Mucosa of gallbladder (tissue), 1 donor: ENCODE data around the gene ACTR3C. TPM values are rescaled to one million over a fixed set of nuclear protein-coding genes. Genes with fewer than 3 reads are reported as not detected.

Experiments used
- DNase-seq: peaks from one replicate; pipeline ENCODE4 v3.0.0-alpha.2; 2020; ENCODE audit warnings: low spot score
- total RNA-seq: library from RNA; stranded (reverse); gene quantifications from one replicate; pipeline ENCODE4 v1.2.1, GENCODE V29; 2021
- donor health status: DM: no; HTN: no; CAD: no.

Gene ACTR3C
- total RNA-seq, 1 donor from 2014 or later: 22.4 TPM

- DNase-seq: no peak
Measured at GRCh38 chr7:150359622-150360362, 36.4 kb upstream of the ACTR3C start.

- no peak for DNase-seq
Measured at GRCh38 chr7:150358988-150359621, 35.8 kb upstream of the ACTR3C start.

- no peak for DNase-seq
Measured at GRCh38 chr7:150358433-150358832, 35.1 kb upstream of the ACTR3C start.

- DNase-seq: no peak
Measured at GRCh38 chr7:150357771-150358427, 34.6 kb upstream of the ACTR3C start.

- DNase-seq: no peak
Measured at GRCh38 chr7:150357270-150357669, 33.9 kb upstream of the ACTR3C start.

- no peak for DNase-seq
Measured at GRCh38 chr7:150356265-150356897, 33.0 kb upstream of the ACTR3C start.

- no peak for DNase-seq
Measured at GRCh38 chr7:150355666-150356059, 32.3 kb upstream of the ACTR3C start.

- no peak for DNase-seq
Measured at GRCh38 chr7:150351587-150352194, 28.3 kb upstream of the ACTR3C start.

GRCh38 chr7:150346922-150347321 lies 23.6 kb upstream of the ACTR3C start:
- no peak for DNase-seq

GRCh38 chr7:150345012-150345411 lies 21.7 kb upstream of the ACTR3C start:
- no peak for DNase-seq

GRCh38 chr7:150344299-150344698 lies 21.0 kb upstream of the ACTR3C start:
- no peak for DNase-seq

- no peak for DNase-seq
Measured at GRCh38 chr7:150343225-150343624, 19.9 kb upstream of the ACTR3C start.

GRCh38 chr7:150342121-150342408 lies 18.7 kb upstream of the ACTR3C start:
- no peak for DNase-seq

- DNase-seq: peak; percentile 44
Measured at GRCh38 chr7:150341263-150342120, 18.1 kb upstream of the ACTR3C start, which contains the start of gene RARRES2. Gene RARRES2 (minus strand): TSS chr7:150341629. CDS start chr7:150340609, 1,020 bp downstream.

GRCh38 chr7:150340875-150341262 lies 17.5 kb upstream of the ACTR3C start:
- no peak for DNase-seq

GRCh38 chr7:150340024-150340749 lies 16.8 kb upstream of the ACTR3C start:
- DNase-seq: peak; percentile 57

- DNase-seq: no peak
Measured at GRCh38 chr7:150339409-150339809, 16.1 kb upstream of the ACTR3C start.

GRCh38 chr7:150338166-150338829 lies 15.0 kb upstream of the ACTR3C start:
- DNase-seq: no peak

- DNase-seq: no peak
Measured at GRCh38 chr7:150337659-150338081, 14.3 kb upstream of the ACTR3C start.

GRCh38 chr7:150337179-150337578 lies 13.8 kb upstream of the ACTR3C start:
- DNase-seq: no peak
